ENCODE data around the gene GPATCH11. TPM values are rescaled to one million over a fixed set of nuclear protein-coding genes. Genes with fewer than 3 reads are reported as not detected.

The GPATCH11 gene
- total and polyA plus RNA-seq, 4 donors = 2.9 to 7.8 (median 6.5) TPM

DNA sequence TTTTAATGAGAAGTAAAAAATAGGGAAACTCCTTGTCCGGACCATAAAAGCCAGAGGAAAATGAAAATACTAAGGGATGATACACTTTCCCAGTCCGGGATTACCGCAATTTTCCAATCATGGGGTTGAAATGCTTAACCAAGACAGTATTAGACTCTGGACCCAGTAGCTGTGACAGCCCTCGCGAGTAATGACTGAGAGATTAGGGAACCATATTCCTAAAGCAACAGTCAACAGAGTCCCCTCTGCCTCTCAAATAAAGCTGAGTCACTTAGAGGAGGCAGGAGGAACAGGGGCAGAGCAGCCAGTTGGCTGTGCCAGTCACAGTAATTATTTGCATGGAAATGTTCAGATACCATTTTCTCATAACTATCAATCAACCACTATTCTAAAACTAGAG lies 34.8 kb downstream of the GPATCH11 start:
- Histone ChIP-seq H3K9me3 (ENCODE audit: control insufficient read depth in 4 of 4, insufficient read depth in 3 of 4, low read length in 3 of 4) (no peaks in the 10 kb centered on the region), H3K4me1 (ENCODE audit: control insufficient read depth in 5 of 5, insufficient read depth in 5 of 5, low read length in 5 of 5) (no peaks in the 10 kb centered on the region), H3K4me3 (no peak overlapping the region), H3K36me3 (ENCODE audit: control insufficient read depth in 4 of 4, insufficient read depth in 4 of 4, low read length in 4 of 4) (peaks cover 20 to 37% (median 27%) of the 10 kb centered on the region in 4 donors), H3K27ac (ENCODE audit: low read depth in 1 of 2, low read length in 1 of 2) (no peak overlapping the region), H3K27me3 (ENCODE audit: control insufficient read depth in 3 of 3, insufficient read depth in 3 of 3, low read length in 2 of 3) (no peaks in the 10 kb centered on the region), H3K9ac (ENCODE audit: insufficient read depth in 1 of 2, low read length in 2 of 2) (no peak overlapping the region)
- no peak for DNase-seq
- 89 to 96% methylated on average over 5 of the region's 5 CpGs for WGBS, 2 donors
- TF ChIP-seq, protein P1, sequence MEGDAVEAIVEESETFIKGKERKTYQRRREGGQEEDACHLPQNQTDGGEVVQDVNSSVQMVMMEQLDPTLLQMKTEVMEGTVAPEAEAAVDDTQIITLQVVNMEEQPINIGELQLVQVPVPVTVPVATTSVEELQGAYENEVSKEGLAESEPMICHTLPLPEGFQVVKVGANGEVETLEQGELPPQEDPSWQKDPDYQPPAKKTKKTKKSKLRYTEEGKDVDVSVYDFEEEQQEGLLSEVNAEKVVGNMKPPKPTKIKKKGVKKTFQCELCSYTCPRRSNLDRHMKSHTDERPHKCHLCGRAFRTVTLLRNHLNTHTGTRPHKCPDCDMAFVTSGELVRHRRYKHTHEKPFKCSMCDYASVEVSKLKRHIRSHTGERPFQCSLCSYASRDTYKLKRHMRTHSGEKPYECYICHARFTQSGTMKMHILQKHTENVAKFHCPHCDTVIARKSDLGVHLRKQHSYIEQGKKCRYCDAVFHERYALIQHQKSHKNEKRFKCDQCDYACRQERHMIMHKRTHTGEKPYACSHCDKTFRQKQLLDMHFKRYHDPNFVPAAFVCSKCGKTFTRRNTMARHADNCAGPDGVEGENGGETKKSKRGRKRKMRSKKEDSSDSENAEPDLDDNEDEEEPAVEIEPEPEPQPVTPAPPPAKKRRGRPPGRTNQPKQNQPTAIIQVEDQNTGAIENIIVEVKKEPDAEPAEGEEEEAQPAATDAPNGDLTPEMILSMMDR (IDR thresholded peaks at IDR 0.05; ENCODE audit: control extremely low read depth, extremely low read depth) = no peak
- no peak for ATAC-seq (ENCODE audit: insufficient read depth, low FRiP score)

DNA sequence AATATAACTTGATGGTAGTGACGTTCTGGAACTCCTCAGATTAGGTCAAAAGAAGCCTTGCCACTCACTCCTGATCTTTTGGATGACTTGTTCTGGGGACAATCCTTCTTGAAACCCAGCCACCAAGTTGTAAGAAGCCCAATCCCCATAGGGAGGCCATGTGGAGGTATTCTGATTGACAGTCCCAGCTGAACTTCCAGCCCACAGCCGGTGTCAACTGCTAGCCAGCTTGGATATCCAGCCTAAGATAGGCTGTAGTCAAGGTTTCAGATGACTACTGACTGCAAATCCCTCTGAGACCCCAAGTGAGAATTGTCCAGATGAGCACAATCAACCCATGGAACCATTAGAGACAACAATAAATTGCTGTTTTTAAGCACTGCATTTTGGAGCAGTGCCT lies 41.1 kb downstream of the GPATCH11 start:
- Histone ChIP-seq H3K9ac (ENCODE audit: insufficient read depth in 1 of 2, low read length in 2 of 2) (no peak overlapping the region), H3K36me3 (ENCODE audit: control insufficient read depth in 4 of 4, insufficient read depth in 4 of 4, low read length in 4 of 4) (peaks cover 14 to 28% (median 24%) of the 10 kb centered on the region in 4 donors), H3K4me3 (no peak overlapping the region), H3K4me1 (ENCODE audit: control insufficient read depth in 5 of 5, insufficient read depth in 5 of 5, low read length in 5 of 5) (no peaks in the 10 kb centered on the region), H3K27me3 (ENCODE audit: control insufficient read depth in 3 of 3, insufficient read depth in 3 of 3, low read length in 2 of 3) (no peaks in the 10 kb centered on the region), H3K27ac (ENCODE audit: low read depth in 1 of 2, low read length in 1 of 2) (no peak overlapping the region), H3K9me3 (ENCODE audit: control insufficient read depth in 4 of 4, insufficient read depth in 3 of 4, low read length in 3 of 4) (no peaks in the 10 kb centered on the region)
- TF ChIP-seq, protein P1 (IDR thresholded peaks at IDR 0.05; ENCODE audit: control extremely low read depth, extremely low read depth) = no peak
- no peak for DNase-seq
- WGBS, 2 donors = 97 to 98% methylated on average over 2 of the region's 2 CpGs
- no peak for ATAC-seq (ENCODE audit: insufficient read depth, low FRiP score)

DNA sequence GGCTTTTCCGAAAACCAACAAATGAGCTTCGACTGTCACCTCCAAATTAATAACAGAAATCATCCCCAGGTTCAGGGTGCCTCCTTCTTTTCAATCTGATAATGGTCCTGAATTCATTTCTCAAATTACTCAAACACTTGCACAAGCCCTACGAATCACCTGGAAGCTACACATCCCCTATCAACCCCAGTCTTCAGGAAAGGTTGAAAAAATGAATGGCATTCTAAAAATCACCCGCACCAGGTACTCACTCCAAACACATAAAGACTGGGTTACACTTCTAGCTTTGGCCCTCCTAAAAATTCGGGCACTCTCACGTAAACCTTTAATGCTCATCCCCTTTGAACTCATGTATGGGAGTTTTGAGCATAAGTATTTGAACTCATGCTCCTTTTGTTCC lies 48.6 kb downstream of the GPATCH11 start:
- Histone ChIP-seq H3K27ac (ENCODE audit: low read depth in 1 of 2, low read length in 1 of 2) (no peak overlapping the region), H3K4me3 (no peak overlapping the region), H3K9ac (ENCODE audit: insufficient read depth in 1 of 2, low read length in 2 of 2) (no peak overlapping the region), H3K27me3 (ENCODE audit: control insufficient read depth in 3 of 3, insufficient read depth in 3 of 3, low read length in 2 of 3) (no peaks in the 10 kb centered on the region), H3K36me3 (ENCODE audit: control insufficient read depth in 4 of 4, insufficient read depth in 4 of 4, low read length in 4 of 4) (peaks cover 35 to 62% (median 44%) of the 10 kb centered on the region in 4 donors), H3K4me1 (ENCODE audit: control insufficient read depth in 5 of 5, insufficient read depth in 5 of 5, low read length in 5 of 5) (no peaks in the 10 kb centered on the region), H3K9me3 (ENCODE audit: control insufficient read depth in 4 of 4, insufficient read depth in 3 of 4, low read length in 3 of 4) (no peaks in the 10 kb centered on the region)
- no peak for ATAC-seq (ENCODE audit: insufficient read depth, low FRiP score)
- no peak for DNase-seq
- whole genome bisulfite sequencing, 2 donors = 95 to 96% methylated on average over 6 of the region's 6 CpGs
- TF ChIP-seq, protein P1 (IDR thresholded peaks at IDR 0.05; ENCODE audit: control extremely low read depth, extremely low read depth) = no peak

DNA sequence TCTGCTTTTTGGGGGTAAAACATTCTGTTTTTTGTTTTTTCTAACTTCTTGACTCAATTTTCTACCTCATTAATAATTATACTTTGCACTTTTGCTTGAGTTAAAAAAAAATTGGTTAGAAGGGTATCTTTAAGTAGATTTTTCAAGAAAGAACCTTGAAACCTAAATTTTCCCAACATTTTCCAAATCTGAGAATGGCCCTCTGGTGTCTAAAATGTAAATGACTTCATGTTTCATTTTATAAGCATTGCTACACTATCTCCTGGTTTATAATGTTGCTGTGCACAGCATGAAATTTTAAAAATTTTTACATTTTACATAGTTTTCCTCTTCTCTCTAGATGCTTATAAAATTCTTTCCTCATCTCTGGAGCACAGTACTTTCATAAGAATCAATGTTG lies 58.2 kb downstream of the GPATCH11 start:
- DNase-seq (no peak), ATAC-seq (ENCODE audit: insufficient read depth, low FRiP score) (no peak)
- no peaks in the 10 kb centered on the region for H3K27me3 ChIP-seq (ENCODE audit: control insufficient read depth in 3 of 3, insufficient read depth in 3 of 3, low read length in 2 of 3)
- peaks cover 12 to 42% (median 23%) of the 10 kb centered on the region in 4 donors for H3K36me3 ChIP-seq (ENCODE audit: control insufficient read depth in 4 of 4, insufficient read depth in 4 of 4, low read length in 4 of 4)
- no peak overlapping the region for H3K27ac ChIP-seq (ENCODE audit: low read depth in 1 of 2, low read length in 1 of 2)
- no peak overlapping the region for H3K9ac ChIP-seq (ENCODE audit: insufficient read depth in 1 of 2, low read length in 2 of 2)
- no peaks in the 10 kb centered on the region for H3K9me3 ChIP-seq (ENCODE audit: control insufficient read depth in 4 of 4, insufficient read depth in 3 of 4, low read length in 3 of 4)
- H3K4me3 ChIP-seq = no peak overlapping the region
- H3K4me1 ChIP-seq (ENCODE audit: control insufficient read depth in 5 of 5, insufficient read depth in 5 of 5, low read length in 5 of 5) = no peaks in the 10 kb centered on the region
- TF ChIP-seq, protein P1 (IDR thresholded peaks at IDR 0.05; ENCODE audit: control extremely low read depth, extremely low read depth) = no peak

Data from lung (tissue), 12 donors.